ENCODE measurements around the gene CNTNAP5. TPM values are rescaled to one million over a fixed set of nuclear protein-coding genes. Genes with fewer than 3 reads are reported as not detected.

The CNTNAP5 gene
- total RNA-seq, 1 experiment from 2014 or later, result not detected

- POLR2A ChIA-PET (ENCODE audit: low non-redundant PET), result no interaction called here
- CTCF ChIA-PET, result no interaction called here
- no peak overlapping the region for H3K27ac ChIP-seq (ENCODE audit: low read depth, low read length, poor library complexity, severe bottlenecking)
- intact Hi-C loops (cut with micrococcal nuclease; ENCODE audit: unreplicated experiment), result no loop called here
- no peak overlapping the region for H3K4me3 ChIP-seq (ENCODE audit: low read depth, low read length, poor library complexity, severe bottlenecking)
- H3K27me3 ChIP-seq (replicated peaks; ENCODE audit: insufficient read depth, low read depth, low read length, poor library complexity), result no peaks in the 10 kb centered on the region
- no peaks in the 10 kb centered on the region for H3K36me3 ChIP-seq (ENCODE audit: insufficient read depth, low read length, poor library complexity, severe bottlenecking)
- TF ChIP-seq, protein P1, sequence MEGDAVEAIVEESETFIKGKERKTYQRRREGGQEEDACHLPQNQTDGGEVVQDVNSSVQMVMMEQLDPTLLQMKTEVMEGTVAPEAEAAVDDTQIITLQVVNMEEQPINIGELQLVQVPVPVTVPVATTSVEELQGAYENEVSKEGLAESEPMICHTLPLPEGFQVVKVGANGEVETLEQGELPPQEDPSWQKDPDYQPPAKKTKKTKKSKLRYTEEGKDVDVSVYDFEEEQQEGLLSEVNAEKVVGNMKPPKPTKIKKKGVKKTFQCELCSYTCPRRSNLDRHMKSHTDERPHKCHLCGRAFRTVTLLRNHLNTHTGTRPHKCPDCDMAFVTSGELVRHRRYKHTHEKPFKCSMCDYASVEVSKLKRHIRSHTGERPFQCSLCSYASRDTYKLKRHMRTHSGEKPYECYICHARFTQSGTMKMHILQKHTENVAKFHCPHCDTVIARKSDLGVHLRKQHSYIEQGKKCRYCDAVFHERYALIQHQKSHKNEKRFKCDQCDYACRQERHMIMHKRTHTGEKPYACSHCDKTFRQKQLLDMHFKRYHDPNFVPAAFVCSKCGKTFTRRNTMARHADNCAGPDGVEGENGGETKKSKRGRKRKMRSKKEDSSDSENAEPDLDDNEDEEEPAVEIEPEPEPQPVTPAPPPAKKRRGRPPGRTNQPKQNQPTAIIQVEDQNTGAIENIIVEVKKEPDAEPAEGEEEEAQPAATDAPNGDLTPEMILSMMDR (conservative IDR thresholded peaks at IDR 0.05; ENCODE audit: low read depth, low read length), result no peak
- no peak for TF ChIP-seq EZH2 (IDR thresholded peaks at IDR 0.05; ENCODE audit: borderline replicate concordance, low read depth, low read length, poor library complexity, severe bottlenecking)
- no peaks in the 10 kb centered on the region for H3K4me1 ChIP-seq (ENCODE audit: insufficient read depth, low read length, poor library complexity, severe bottlenecking)
- no peaks in the 10 kb centered on the region for H3K9me3 ChIP-seq (ENCODE audit: low read depth, low read length, poor library complexity, severe bottlenecking)
- no TSS peak for BruUV-seq (replicated peaks)
- no peak for DNase-seq (ENCODE audit: low spot score)
Measured at GRCh38 chr2:124662946-124663644, 638.0 kb downstream of the CNTNAP5 start.

GRCh38 chr2:124663645-124663997, 638.5 kb downstream of the CNTNAP5 start:
- no peaks in the 10 kb centered on the region for H3K4me1 ChIP-seq (ENCODE audit: insufficient read depth, low read length, poor library complexity, severe bottlenecking)
- no TSS peak for BruUV-seq (replicated peaks)
- TF ChIP-seq, protein P1 (conservative IDR thresholded peaks at IDR 0.05; ENCODE audit: low read depth, low read length), result no peak
- no peak for TF ChIP-seq EZH2 (IDR thresholded peaks at IDR 0.05; ENCODE audit: borderline replicate concordance, low read depth, low read length, poor library complexity, severe bottlenecking)
- no peaks in the 10 kb centered on the region for H3K27me3 ChIP-seq (replicated peaks; ENCODE audit: insufficient read depth, low read depth, low read length, poor library complexity)
- H3K9me3 ChIP-seq (ENCODE audit: low read depth, low read length, poor library complexity, severe bottlenecking), result no peaks in the 10 kb centered on the region
- DNase-seq (ENCODE audit: low spot score), result no peak
- no peak overlapping the region for H3K4me3 ChIP-seq (ENCODE audit: low read depth, low read length, poor library complexity, severe bottlenecking)
- intact Hi-C loops (cut with micrococcal nuclease; ENCODE audit: unreplicated experiment), result no loop called here
- CTCF ChIA-PET, result no interaction called here
- POLR2A ChIA-PET (ENCODE audit: low non-redundant PET), result no interaction called here
- no peaks in the 10 kb centered on the region for H3K36me3 ChIP-seq (ENCODE audit: insufficient read depth, low read length, poor library complexity, severe bottlenecking)
- H3K27ac ChIP-seq (ENCODE audit: low read depth, low read length, poor library complexity, severe bottlenecking), result no peak overlapping the region

DNA sequence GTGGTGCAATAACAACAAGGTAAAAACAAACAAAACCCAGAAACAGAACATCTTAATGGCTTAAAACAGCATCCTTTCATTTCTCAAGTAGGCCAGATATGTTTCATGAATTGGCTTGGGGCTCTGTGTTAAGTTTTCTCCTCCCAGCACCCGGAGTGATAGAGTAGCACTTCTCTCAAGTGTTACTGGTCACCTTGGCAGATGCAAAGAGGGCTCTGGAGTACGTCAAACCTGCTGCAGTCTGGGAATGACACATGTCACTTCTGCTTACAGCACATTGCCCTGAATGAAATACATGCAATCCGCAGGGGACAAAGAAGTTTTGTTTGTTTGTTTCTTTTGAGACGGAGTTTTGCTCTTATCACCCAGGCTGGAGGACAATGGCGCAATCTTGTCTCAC, 639.3 kb downstream of the CNTNAP5 start:
- Histone ChIP-seq H3K27me3 (replicated peaks; ENCODE audit: insufficient read depth, low read depth, low read length, poor library complexity) (no peaks in the 10 kb centered on the region), H3K4me1 (ENCODE audit: insufficient read depth, low read length, poor library complexity, severe bottlenecking) (no peaks in the 10 kb centered on the region), H3K9me3 (ENCODE audit: low read depth, low read length, poor library complexity, severe bottlenecking) (no peaks in the 10 kb centered on the region), H3K4me3 (ENCODE audit: low read depth, low read length, poor library complexity, severe bottlenecking) (no peak overlapping the region), H3K36me3 (ENCODE audit: insufficient read depth, low read length, poor library complexity, severe bottlenecking) (no peaks in the 10 kb centered on the region), H3K27ac (ENCODE audit: low read depth, low read length, poor library complexity, severe bottlenecking) (no peak overlapping the region)
- intact Hi-C loops (cut with micrococcal nuclease; ENCODE audit: unreplicated experiment), result no loop called here
- no peak for DNase-seq (ENCODE audit: low spot score)
- ChIA-PET CTCF (no interaction called here), POLR2A (ENCODE audit: low non-redundant PET) (no interaction called here)
- no peak for TF ChIP-seq EZH2 (IDR thresholded peaks at IDR 0.05; ENCODE audit: borderline replicate concordance, low read depth, low read length, poor library complexity, severe bottlenecking)
- TF ChIP-seq, protein P1 (conservative IDR thresholded peaks at IDR 0.05; ENCODE audit: low read depth, low read length), result no peak
- BruUV-seq (replicated peaks), result no TSS peak
